Heart left ventricle (tissue), 16 donors: ENCODE measurements around the gene LRMDA. TPM values are rescaled to one million over a fixed set of nuclear protein-coding genes. Genes with fewer than 3 reads are reported as not detected.

Experiments used
- ATAC-seq, 4 donors: fragments of 200-7000 bp; cut with Tn5 transposase; one replicate each; pipeline ENCODE4 v1.9.1; 2020 to 2022; ENCODE audit warnings: moderate library complexity in 4 of 4, mild to moderate bottlenecking in 3 of 4, moderate number of reproducible peaks in 1 of 4
- DNase-seq, 5 donors: peaks; one replicate each; pipeline ENCODE4 v3.0.0-alpha.2; 2020
- H3K27ac ChIP-seq, 12 donors: fragments of 200-600 bp; sonication (generic) in 4 of 12; one replicate each; pipeline versions ENCODE4 v1.5.0 to v1.8.0; 2016 to 2022; ENCODE audit warnings: mild to moderate bottlenecking in 2 of 12
- H3K27me3 ChIP-seq, 9 donors: fragments of 200-600 bp; sonication (generic) in 2 of 9; one replicate each; pipeline versions ENCODE4 v1.5.1 to v1.8.0; 2016 to 2022; ENCODE audit warnings: mild to moderate bottlenecking in 3 of 9
- H3K36me3 ChIP-seq, 9 donors: fragments of 200-600 bp; sonication (generic) in 2 of 9; one replicate each; pipeline versions ENCODE4 v1.5.0 to v1.8.0; 2018 to 2022; ENCODE audit warnings: mild to moderate bottlenecking in 2 of 9
- H3K4me1 ChIP-seq, 12 donors: fragments of 200-600 bp; sonication (generic) in 4 of 12; one replicate each; pipeline versions ENCODE4 v1.5.0 to v1.8.0; 2016 to 2022; ENCODE audit warnings: mild to moderate bottlenecking in 3 of 12
- H3K4me3 ChIP-seq, 12 donors: fragments of 200-600 bp; sonication (generic) in 4 of 12; one replicate each; pipeline versions ENCODE4 v1.5.0 to v1.8.0; 2017 to 2022; ENCODE audit warnings: mild to moderate bottlenecking in 9 of 12, moderate library complexity in 4 of 12
- H3K9me3 ChIP-seq, 12 donors: fragments of 200-600 bp; sonication (generic) in 4 of 12; one replicate each; pipeline versions ENCODE4 v1.5.0 to v1.8.0; 2016 to 2022; ENCODE audit warnings: mild to moderate bottlenecking in 1 of 12
- POLR2A ChIP-seq, 2 donors: fragments of 450-650 bp; IDR thresholded peaks; one replicate each; pipeline ENCODE4 v1.6.1; 2017; ENCODE audit warnings: antibody characterized with exemption in 2 of 2, mild to moderate bottlenecking in 2 of 2, moderate library complexity in 2 of 2
- WGBS, 4 donors: extraction: QIAGEN DNeasy Blood & Tissue Kit in 2 of 4; methylation state at CpG; one replicate each; pipeline versions ENCODE4 v1.1.5 to v1.1.7; 2013 to 2018; 5-methylcytosine and 5-hydroxymethylcytosine counted together
- intact Hi-C, 10 donors: fragments of 100-400 bp; cut with DNase I; formaldehyde crosslinking; loops; one replicate each; pipeline versions ENCODE4 v1.11.1 to v1.14.2; 2022
- polyA plus RNA-seq, 2 donors: library from polyadenylated mRNA; stranded (reverse); fragments of 200-250 nt; gene quantifications; one replicate each; pipeline ENCODE4 v1.2.3, GENCODE V29; 2013
- total RNA-seq, 9 donors: library from RNA; depleted of rRNA in 2 of 9; stranded (reverse); fragments of >200 nt in 2 of 9; fragmentation: NEBNext Ultra II Directional in 3 of 9; extraction: Animal tissue kit (Norgen Biotek cat#: 25700) in 3 of 9; gene quantifications; one replicate each; pipeline versions ENCODE4 v1.1.0 to v1.2.4, GENCODE V29; 2016 to 2023
- TF ChIP-seq, protein P1 (sequence below), 12 donors: fragments of 200-600 bp; sonication (generic) in 4 of 12; IDR thresholded peaks; one replicate each; pipeline versions ENCODE4 v1.5.0 to v1.8.0; 2018 to 2022; ENCODE audit warnings: antibody characterized with exemption in 12 of 12, mild to moderate bottlenecking in 5 of 12
- donor health status: ischemic (EF 13 %, LVEDD 7.1; RV severe dilation, severe dysfunction).
- donor health status: healthy with polysubstance abuse.
- donor health status: DM: no; HTN: yes; CAD: no.
- donor health status: DM: no; HTN: no; CAD: no.
- donor health status: ischemic (EF 25% LVEDD 6.9; RV normal size, moderate dysfunction).
- donor health status: ischemic (EF 25% LVEDD 5.7; RV mildly dilated, moderate dysfunction).
- donor health status: healthy.
- donor health status: DM: yes; HTN: yes; CAD: no.
- donor health status: ischemic (EF 35%, LVEDD 5.7; RV mildly dilated, moderate dysfunction).
- donor health status: nonischemic (EF 11% LVEDD 7.7; RV severe dilation, severe dysfunction).
- donor health status: DM: yes; HTN: yes; CAD: no.
- donor health status: PGD.
- donor health status: ischemic (EF 29% LVEDD 5.4; RV normal size, mild dysfunction).
- donor health status: nonischemic (EF 23%, LVEDD 6.1; RV moderate dilation, normal function).

Gene LRMDA
- total and polyA plus RNA-seq, 11 donors = 2.4 to 34.4 (median 14.9) TPM

DNA sequence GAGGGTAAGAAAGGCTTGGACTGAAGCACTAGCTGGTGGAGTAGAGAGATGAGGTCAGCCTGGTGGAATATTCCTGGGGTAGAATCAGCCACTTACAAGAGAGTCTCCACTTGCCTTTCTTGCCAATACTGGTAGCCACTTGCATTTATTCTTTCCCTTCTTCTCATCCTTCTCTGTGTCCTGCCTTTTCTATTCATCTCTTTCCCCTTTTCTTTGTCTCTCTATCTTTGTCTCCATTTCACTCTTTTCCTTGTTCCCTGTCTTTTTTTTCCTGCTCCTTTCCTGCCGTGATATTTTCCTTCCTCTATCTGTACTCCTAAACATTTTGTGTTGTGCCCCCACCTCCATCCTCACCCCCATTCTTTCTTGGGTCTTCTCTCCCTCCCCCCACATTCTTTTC lies 214.3 kb downstream of the LRMDA start:
- H3K4me3 ChIP-seq = no peak overlapping the region
- H3K9me3 ChIP-seq = no peaks in the 10 kb centered on the region
- TF ChIP-seq POLR2A (IDR thresholded peaks at IDR 0.05) = no peak
- TF ChIP-seq, protein P1, sequence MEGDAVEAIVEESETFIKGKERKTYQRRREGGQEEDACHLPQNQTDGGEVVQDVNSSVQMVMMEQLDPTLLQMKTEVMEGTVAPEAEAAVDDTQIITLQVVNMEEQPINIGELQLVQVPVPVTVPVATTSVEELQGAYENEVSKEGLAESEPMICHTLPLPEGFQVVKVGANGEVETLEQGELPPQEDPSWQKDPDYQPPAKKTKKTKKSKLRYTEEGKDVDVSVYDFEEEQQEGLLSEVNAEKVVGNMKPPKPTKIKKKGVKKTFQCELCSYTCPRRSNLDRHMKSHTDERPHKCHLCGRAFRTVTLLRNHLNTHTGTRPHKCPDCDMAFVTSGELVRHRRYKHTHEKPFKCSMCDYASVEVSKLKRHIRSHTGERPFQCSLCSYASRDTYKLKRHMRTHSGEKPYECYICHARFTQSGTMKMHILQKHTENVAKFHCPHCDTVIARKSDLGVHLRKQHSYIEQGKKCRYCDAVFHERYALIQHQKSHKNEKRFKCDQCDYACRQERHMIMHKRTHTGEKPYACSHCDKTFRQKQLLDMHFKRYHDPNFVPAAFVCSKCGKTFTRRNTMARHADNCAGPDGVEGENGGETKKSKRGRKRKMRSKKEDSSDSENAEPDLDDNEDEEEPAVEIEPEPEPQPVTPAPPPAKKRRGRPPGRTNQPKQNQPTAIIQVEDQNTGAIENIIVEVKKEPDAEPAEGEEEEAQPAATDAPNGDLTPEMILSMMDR (IDR thresholded peaks at IDR 0.05) = no peak
- H3K4me1 ChIP-seq = peaks cover 0 to 11% (median 0%) of the 10 kb centered on the region in 12 donors
- no peak overlapping the region for H3K27ac ChIP-seq
- H3K36me3 ChIP-seq = no peaks in the 10 kb centered on the region
- DNase-seq = no peak
- H3K27me3 ChIP-seq = no peaks in the 10 kb centered on the region
- intact Hi-C loops = no loop called here
- no peak for ATAC-seq
- 88 to 92% (median 89%) methylated on average over 1 of the region's 1 CpG for WGBS, 4 donors

DNA sequence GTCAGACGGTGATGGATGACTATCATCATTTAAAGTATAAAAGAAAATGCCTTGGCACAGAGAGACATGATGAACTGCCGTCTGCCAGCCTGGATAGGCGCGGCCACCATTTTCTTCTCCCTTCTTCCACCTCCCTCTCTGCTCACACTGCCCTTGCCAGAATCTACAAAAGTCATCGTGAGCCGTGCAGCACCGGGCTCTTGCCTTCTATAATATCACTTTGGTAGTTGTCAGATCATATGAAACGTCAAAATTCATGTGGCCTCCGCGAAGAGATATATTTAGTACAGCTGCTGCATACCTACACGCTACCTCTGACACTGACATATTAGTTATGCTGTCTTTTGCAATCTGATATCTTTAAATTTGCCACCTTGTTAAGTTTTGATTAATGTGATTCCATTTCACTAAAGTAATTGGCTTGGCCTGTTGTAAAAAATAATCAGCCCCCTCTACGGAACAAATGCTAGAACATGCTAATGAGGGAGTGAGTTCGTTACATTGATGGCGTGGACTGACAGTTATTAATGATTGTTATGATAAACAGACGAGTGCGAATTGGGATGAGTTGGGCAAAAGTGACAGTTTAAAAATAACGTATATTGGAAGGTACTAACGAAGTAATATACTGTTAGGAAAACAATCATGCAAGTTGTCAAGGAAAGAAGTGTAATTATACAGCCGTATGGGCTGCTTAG lies 214.9 kb downstream of the LRMDA start:
- Histone ChIP-seq H3K27me3 (no peaks in the 10 kb centered on the region), H3K9me3 (no peaks in the 10 kb centered on the region), H3K27ac (no peak overlapping the region), H3K36me3 (no peaks in the 10 kb centered on the region), H3K4me1 (peaks cover 0 to 11% (median 0%) of the 10 kb centered on the region in 12 donors), H3K4me3 (no peak overlapping the region)
- ATAC-seq (no peak), DNase-seq (no peak)
- 91 to 94% (median 93%) methylated on average over 19 of the region's 19 CpGs for WGBS, 4 donors
- intact Hi-C loops = no loop called here
- TF ChIP-seq, protein P1 (IDR thresholded peaks at IDR 0.05) = no peak
- no peak for TF ChIP-seq POLR2A (IDR thresholded peaks at IDR 0.05)

DNA sequence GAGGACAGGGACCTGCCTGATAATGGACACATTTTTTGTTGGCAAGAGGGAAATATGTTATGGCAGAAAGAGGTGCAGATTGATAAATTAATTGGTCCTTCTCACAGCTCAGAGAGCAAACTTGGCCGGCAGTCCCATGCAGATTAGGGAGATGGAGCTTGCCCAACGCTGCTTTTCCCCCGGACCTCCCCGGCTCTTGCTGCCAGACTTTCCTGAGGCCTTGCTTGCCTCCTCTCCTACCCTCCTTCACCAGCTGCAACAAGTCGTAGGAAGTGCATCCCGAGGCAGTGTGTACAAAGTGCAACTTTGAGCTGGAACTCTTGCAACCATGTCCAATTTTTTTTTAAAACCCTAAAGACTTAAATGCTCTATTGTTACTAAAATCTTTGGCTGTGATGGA lies 215.5 kb downstream of the LRMDA start:
- Histone ChIP-seq H3K4me3 (no peak overlapping the region), H3K9me3 (no peaks in the 10 kb centered on the region), H3K27me3 (no peaks in the 10 kb centered on the region), H3K27ac (no peak overlapping the region), H3K36me3 (no peaks in the 10 kb centered on the region), H3K4me1 (peaks cover 0 to 15% (median under 1%) of the 10 kb centered on the region in 12 donors)
- DNase-seq = no peak
- ATAC-seq = no peak
- WGBS, 4 donors = 51 to 63% (median 54%) methylated on average over 6 of the region's 6 CpGs
- TF ChIP-seq, protein P1 (IDR thresholded peaks at IDR 0.05) = no peak
- no peak for TF ChIP-seq POLR2A (IDR thresholded peaks at IDR 0.05)
- intact Hi-C loops = no loop called here

DNA sequence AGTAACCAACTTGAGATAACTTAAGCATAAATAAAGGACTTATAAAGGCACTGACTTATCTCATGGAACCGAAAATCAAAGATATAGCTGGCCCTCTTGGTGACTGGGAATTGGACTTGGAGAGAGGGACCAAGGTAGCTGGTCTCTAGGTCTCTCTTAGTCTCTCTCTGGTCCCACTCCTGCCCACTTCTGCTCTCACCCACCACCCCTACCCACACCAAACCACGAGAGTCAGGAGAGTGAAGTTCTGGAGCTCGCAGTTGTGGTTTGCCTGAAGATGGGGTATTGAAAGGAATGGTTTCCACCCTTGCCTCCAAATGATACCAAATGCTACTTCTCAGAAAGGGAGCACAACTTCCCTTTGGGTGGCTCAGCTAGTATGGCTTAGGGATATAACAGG lies 216.3 kb downstream of the LRMDA start:
- no peak for DNase-seq
- WGBS, 4 donors = 80 to 95% (median 90%) methylated on average over 3 of the region's 3 CpGs
- H3K27me3 ChIP-seq = no peaks in the 10 kb centered on the region
- peaks cover 0 to 19% (median 5%) of the 10 kb centered on the region in 12 donors for H3K4me1 ChIP-seq
- intact Hi-C loops = no loop called here
- H3K9me3 ChIP-seq = no peaks in the 10 kb centered on the region
- no peak for ATAC-seq
- TF ChIP-seq POLR2A (IDR thresholded peaks at IDR 0.05) = no peak
- TF ChIP-seq, protein P1 (IDR thresholded peaks at IDR 0.05) = no peak
- no peaks in the 10 kb centered on the region for H3K36me3 ChIP-seq
- no peak overlapping the region for H3K4me3 ChIP-seq
- H3K27ac ChIP-seq = no peak overlapping the region
